GM15510 (cell line): ENCODE results near the gene FOXP4.

ENCODE experiments used
- POLR2A ChIP-seq: IDR thresholded peaks from 3 replicates; pipeline ENCODE4 v1.6.1; 2011; ENCODE audit warnings: borderline replicate concordance; ENCODE audit not compliant: insufficient read length; ENCODE audit errors: extremely low read depth

Gene FOXP4

GRCh38 chr6:41577356-41578216, 31.4 kb downstream of the FOXP4 start:
- TF ChIP-seq POLR2A = no peak

GRCh38 chr6:41578217-41579087, 32.3 kb downstream of the FOXP4 start:
- no peak for TF ChIP-seq POLR2A

- no peak for TF ChIP-seq POLR2A
These were observed 33.0 kb downstream of the FOXP4 start for GRCh38 chr6:41579088-41579610.

GRCh38 chr6:41580690-41581089, 34.5 kb downstream of the FOXP4 start:
- no peak for TF ChIP-seq POLR2A

GRCh38 chr6:41581381-41581991, 35.3 kb downstream of the FOXP4 start:
- no peak for TF ChIP-seq POLR2A

- TF ChIP-seq POLR2A = no peak
These were observed 36.4 kb downstream of the FOXP4 start for GRCh38 chr6:41582540-41582939.

GRCh38 chr6:41583565-41583964, 37.4 kb downstream of the FOXP4 start:
- no peak for TF ChIP-seq POLR2A

GRCh38 chr6:41584205-41584604, 38.0 kb downstream of the FOXP4 start:
- no peak for TF ChIP-seq POLR2A

- no peak for TF ChIP-seq POLR2A
These were observed 38.6 kb downstream of the FOXP4 start for GRCh38 chr6:41584668-41585205.

- no peak for TF ChIP-seq POLR2A
These were observed 39.4 kb downstream of the FOXP4 start for GRCh38 chr6:41585605-41586004.

GRCh38 chr6:41586252-41587007, 40.2 kb downstream of the FOXP4 start:
- TF ChIP-seq POLR2A = no peak

- TF ChIP-seq POLR2A = no peak
These were observed 41.1 kb downstream of the FOXP4 start for GRCh38 chr6:41587131-41587879.

- TF ChIP-seq POLR2A = no peak
These were observed 41.9 kb downstream of the FOXP4 start for GRCh38 chr6:41588111-41588510.
